Stimulated activated CD4-positive, alpha-beta T cell treated with anti-CD3 and anti-CD28 coated beads, Interleukin-15, amount 100 ng/mL, for 48 hours (primary cell): Measurements from ENCODE around the gene FBXW9.
"Not testable (repeated sequence)": the region's sequence is repeated elsewhere in the genome, so short reads cannot be mapped to it uniquely, and the experiment has no call there.

Experiments used
- DNase-seq, 2 donors: peaks; one replicate each; pipeline ENCODE4 v3.0.0-alpha.2; 2020; ENCODE audit warnings: low read depth in 2 of 2

Gene FBXW9

GRCh38 chr19:12715929-12716328, 19.5 kb upstream of the FBXW9 start:
- DNase-seq = no peak

- no peak for DNase-seq
Observed at GRCh38 chr19:12715102-12715501, 18.7 kb upstream of the FBXW9 start.

GRCh38 chr19:12713304-12713703, 16.9 kb upstream of the FBXW9 start:
- DNase-seq = not testable (repeated sequence)

- not testable (repeated sequence) for DNase-seq
Observed at GRCh38 chr19:12712077-12712476, 15.6 kb upstream of the FBXW9 start.

- DNase-seq = no peak
Observed at GRCh38 chr19:12711187-12711586, 14.8 kb upstream of the FBXW9 start.

GRCh38 chr19:12708641-12709040, 12.2 kb upstream of the FBXW9 start:
- DNase-seq = no peak

GRCh38 chr19:12706332-12706718, 9.9 kb upstream of the FBXW9 start:
- DNase-seq = no peak

GRCh38 chr19:12705654-12706331, 9.4 kb upstream of the FBXW9 start:
- DNase-seq = no peak

GRCh38 chr19:12705169-12705568, 8.7 kb upstream of the FBXW9 start:
- no peak for DNase-seq

- DNase-seq = no peak
Observed at GRCh38 chr19:12703046-12703445, 6.6 kb upstream of the FBXW9 start.

GRCh38 chr19:12701596-12702282, 5.3 kb upstream of the FBXW9 start:
- DNase-seq = no peak

- DNase-seq = no peak
Observed at GRCh38 chr19:12698138-12698537, 1.7 kb upstream of the FBXW9 start.

- DNase-seq = not testable (repeated sequence)
Observed at GRCh38 chr19:12697425-12697824, 994 bp upstream of the FBXW9 start.

- no peak for DNase-seq
Observed at GRCh38 chr19:12695997-12696365, 450 bp downstream of the FBXW9 start.

GRCh38 chr19:12695514-12695913, 917 bp downstream of the FBXW9 start:
- DNase-seq = no peak

GRCh38 chr19:12695096-12695495, 1.3 kb downstream of the FBXW9 start:
- no peak for DNase-seq

- DNase-seq = no peak
Observed at GRCh38 chr19:12694641-12695040, 1.8 kb downstream of the FBXW9 start.

- DNase-seq = no peak
Observed at GRCh38 chr19:12692960-12693359, 3.5 kb downstream of the FBXW9 start.

- DNase-seq = no peak
Observed at GRCh38 chr19:12689581-12690216, 6.7 kb downstream of the FBXW9 start.

- no peak for DNase-seq
Observed at GRCh38 chr19:12689012-12689411, 7.4 kb downstream of the FBXW9 start.

- no peak for DNase-seq
Observed at GRCh38 chr19:12687496-12688196, 8.8 kb downstream of the FBXW9 start, which contains the start of gene GNG14. TSS of gene GNG14 (plus strand) at chr19:12687998. CDS start at chr19:12688049, 51 bp downstream.

- DNase-seq = no peak
Observed at GRCh38 chr19:12685831-12686230, 10.6 kb downstream of the FBXW9 start.
